Astrocyte of the spinal cord (primary cell): ENCODE data around the gene LFNG.
A peak's percentile ranks its signal among the peaks of the same experiment; 100 is the strongest.
"Not testable (repeated sequence)": the region's sequence is repeated elsewhere in the genome, so short reads cannot be mapped to it uniquely, and the experiment has no call there.

Source experiments
- DNase-seq: peaks from one replicate; pipeline ENCODE4 v3.0.0; 2011; ENCODE audit warnings: low read depth, low spot score
- H3K4me3 ChIP-seq: 2 replicates; pipeline ENCODE4 v1.5.1; 2011; ENCODE audit warnings: low read depth, mild to moderate bottlenecking, low read length, moderate library complexity
- CTCF ChIP-seq: IDR thresholded peaks from 2 replicates; pipeline ENCODE4 v1.5.1; 2012; ENCODE audit warnings: low read depth, mild to moderate bottlenecking, low read length, inconsistent platforms
- in situ Hi-C: cut with HindIII; loops from 2 replicates; pipeline ENCODE4 v1.10.0; 2017; ENCODE audit warnings: low sequenced_read_pairs

LFNG gene

DNA sequence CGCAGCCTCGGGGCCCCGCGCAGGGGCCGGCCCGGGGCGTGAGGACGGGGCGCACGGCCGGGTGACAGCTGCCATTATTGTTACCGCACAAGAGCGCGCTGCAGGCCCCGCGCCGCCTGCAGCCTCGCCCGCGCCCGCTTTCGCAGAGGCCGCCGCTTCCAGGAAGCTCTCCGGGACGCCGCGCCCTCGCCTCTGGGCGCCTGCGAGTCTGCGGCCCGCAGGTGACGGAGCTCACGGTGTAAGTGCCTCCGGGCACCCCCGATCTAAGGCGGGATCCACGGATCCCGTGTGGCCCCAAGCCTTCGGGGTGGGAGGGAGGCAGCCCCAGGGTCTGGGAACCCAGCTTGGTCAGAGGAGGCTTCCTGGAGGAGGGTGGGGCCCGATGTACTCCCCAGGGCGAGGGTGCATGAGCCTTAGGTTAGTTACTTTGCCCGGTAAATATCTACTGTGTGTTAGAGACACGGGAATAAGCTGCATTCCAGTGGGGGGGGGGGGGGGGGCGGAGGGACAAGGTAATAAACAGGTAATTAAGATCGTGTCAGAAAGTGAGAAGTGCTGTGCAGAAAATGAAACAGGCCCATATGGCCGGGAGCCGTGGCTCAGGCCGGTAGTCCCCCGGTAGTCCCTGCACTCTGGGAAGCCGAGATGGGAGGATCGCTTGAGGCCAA, 39.8 kb downstream of the LFNG start:
- TF ChIP-seq CTCF = no peak
- in situ Hi-C loops = no loop called here
- peak; percentile 9 for DNase-seq
- peak overlapping the region; percentile 57 for H3K4me3 ChIP-seq

GRCh38 chr7:2563955-2564354, 44.4 kb downstream of the LFNG start:
- H3K4me3 ChIP-seq, DNase-seq, in situ Hi-C loops: not testable (repeated sequence)

- TF ChIP-seq CTCF = no peak
- no peak overlapping the region for H3K4me3 ChIP-seq
- in situ Hi-C loops = no loop called here
- DNase-seq = no peak
Measured at GRCh38 chr7:2564970-2565540, 45.5 kb downstream of the LFNG start.

DNA sequence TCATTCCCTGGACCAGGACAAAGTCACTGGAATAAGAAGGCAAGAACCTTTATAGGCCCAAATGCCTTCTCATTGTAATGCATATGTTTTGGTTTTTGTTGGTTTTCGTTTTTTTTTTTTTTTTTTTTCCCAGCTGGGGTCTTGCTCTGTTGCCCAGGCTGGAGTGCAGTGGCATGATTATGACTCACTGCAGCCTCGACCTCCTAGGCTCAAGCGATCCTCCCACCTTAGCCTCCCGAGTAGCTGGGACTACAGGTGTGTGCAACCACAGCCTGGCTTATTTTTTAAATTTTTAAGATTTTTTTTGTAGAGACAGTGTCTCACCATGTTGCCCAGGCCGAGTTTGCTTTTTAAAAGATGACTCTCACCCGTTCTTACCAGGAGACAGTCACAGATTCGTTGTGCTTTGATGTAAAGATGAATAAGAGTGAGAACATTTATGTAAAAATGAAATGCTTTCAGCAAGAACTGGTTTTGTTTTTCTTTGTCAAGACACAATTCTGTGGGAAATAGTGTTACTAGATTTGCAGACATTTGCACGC, 46.8 kb downstream of the LFNG start:
- H3K4me3 ChIP-seq = no peak overlapping the region
- no peak for TF ChIP-seq CTCF
- no peak for DNase-seq
- in situ Hi-C loops = no loop called here

- no peak for TF ChIP-seq CTCF
- in situ Hi-C loops = no loop called here
- peak overlapping the region; percentile 10 for H3K4me3 ChIP-seq
- DNase-seq = peak; percentile 72
Measured at GRCh38 chr7:2566890-2567678, 47.5 kb downstream of the LFNG start.

DNA sequence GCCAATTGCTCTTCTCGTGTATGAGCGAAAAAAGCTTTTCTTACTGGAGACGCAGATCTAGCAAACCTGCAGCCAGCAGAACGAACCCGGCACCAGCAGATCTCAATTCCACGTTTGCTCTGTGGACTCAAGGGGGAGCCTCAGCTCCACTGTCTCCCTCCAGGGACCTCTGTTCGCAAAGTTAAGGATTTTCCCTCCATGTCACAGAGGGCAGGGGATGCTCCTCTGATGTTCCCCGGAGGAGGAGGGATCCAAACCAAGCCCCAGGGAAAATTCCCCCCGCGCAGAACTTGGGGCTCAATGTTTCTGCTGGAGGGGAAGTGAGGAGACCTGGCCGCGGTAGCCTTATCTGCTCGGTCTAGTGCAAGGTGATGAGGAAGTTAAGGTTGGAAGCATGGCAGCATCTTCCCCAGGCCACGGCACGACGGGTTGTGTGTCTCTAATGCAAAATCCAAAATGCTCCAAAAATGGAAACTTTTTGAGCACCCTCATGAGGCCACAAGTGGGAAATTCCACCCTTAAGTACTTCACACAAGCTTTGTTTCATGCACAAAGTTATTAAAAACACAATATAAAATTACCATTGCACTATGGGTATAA, 48.2 kb downstream of the LFNG start:
- TF ChIP-seq CTCF = peak; percentile 73
- DNase-seq = peak; percentile 45
- no peak overlapping the region for H3K4me3 ChIP-seq
- in situ Hi-C loops = no loop called here
